Muscle layer of duodenum (tissue), 2 donors: Measurements from ENCODE around the gene BMAL2.

Experiments used
- H3K27ac ChIP-seq: one replicate; pipeline ENCODE4 v1.7.0; 2013; ENCODE audit warnings: mild to moderate bottlenecking, low read length
- H3K27me3 ChIP-seq: one replicate; pipeline ENCODE4 v1.7.0; 2013; ENCODE audit warnings: low read depth, mild to moderate bottlenecking, control low read depth, low read length
- H3K36me3 ChIP-seq, 2 donors: one replicate each; pipeline ENCODE4 v1.7.0; 2013; ENCODE audit warnings: low read length in 2 of 2, control low read depth in 1 of 2, mild to moderate bottlenecking in 1 of 2; ENCODE audit not compliant: insufficient read depth in 2 of 2, control insufficient read depth in 1 of 2
- H3K4me1 ChIP-seq, 2 donors: one replicate each; pipeline ENCODE4 v1.7.0; 2013; ENCODE audit warnings: low read length in 2 of 2, mild to moderate bottlenecking in 2 of 2, control low read depth in 1 of 2, moderate library complexity in 1 of 2; ENCODE audit not compliant: insufficient read depth in 2 of 2, control insufficient read depth in 1 of 2
- H3K4me3 ChIP-seq, 2 donors: one replicate each; pipeline ENCODE4 v1.7.0; 2013; ENCODE audit warnings: low read length in 2 of 2, low read depth in 1 of 2, mild to moderate bottlenecking in 1 of 2
- H3K9me3 ChIP-seq, 2 donors: one replicate each; pipeline ENCODE4 v1.7.0; 2013; ENCODE audit warnings: low read length in 2 of 2, control low read depth in 1 of 2, mild to moderate bottlenecking in 1 of 2; ENCODE audit not compliant: control insufficient read depth in 1 of 2
- donor health status: healthy.

The BMAL2 gene

GRCh38 chr12:27361372-27361771, 28.7 kb downstream of the BMAL2 start:
- H3K4me1 ChIP-seq: no peaks in the 10 kb centered on the region
- no peak overlapping the region for H3K4me3 ChIP-seq
- H3K27ac ChIP-seq: no peak overlapping the region
- no peaks in the 10 kb centered on the region for H3K9me3 ChIP-seq
- H3K27me3 ChIP-seq: no peaks in the 10 kb centered on the region
- no peaks in the 10 kb centered on the region for H3K36me3 ChIP-seq

GRCh38 chr12:27366621-27367020, 34.0 kb downstream of the BMAL2 start:
- no peaks in the 10 kb centered on the region for H3K9me3 ChIP-seq
- no peaks in the 10 kb centered on the region for H3K36me3 ChIP-seq
- H3K27ac ChIP-seq: no peak overlapping the region
- no peaks in the 10 kb centered on the region for H3K4me1 ChIP-seq
- no peak overlapping the region for H3K4me3 ChIP-seq
- H3K27me3 ChIP-seq: no peaks in the 10 kb centered on the region

DNA sequence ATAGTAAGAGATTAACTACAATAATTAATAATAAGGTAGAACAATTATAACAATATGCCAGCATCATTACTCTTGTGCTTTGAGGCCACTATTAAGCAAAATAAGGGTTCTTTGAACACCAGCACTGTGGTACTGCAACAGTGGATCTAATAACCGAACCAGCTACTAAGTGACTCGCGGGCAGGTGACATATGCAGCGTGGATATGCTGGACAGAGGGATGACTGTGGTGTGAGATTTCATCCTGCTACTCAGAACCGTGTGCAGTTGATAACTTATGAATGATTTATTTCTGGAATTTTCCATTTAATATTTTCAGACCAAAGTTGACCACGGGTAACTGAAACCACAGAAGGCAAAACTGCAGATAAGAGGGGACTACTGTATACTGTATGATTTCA, 34.4 kb downstream of the BMAL2 start:
- Histone ChIP-seq H3K36me3 (no peaks in the 10 kb centered on the region), H3K27ac (no peak overlapping the region), H3K9me3 (no peaks in the 10 kb centered on the region), H3K4me1 (no peaks in the 10 kb centered on the region), H3K27me3 (no peaks in the 10 kb centered on the region), H3K4me3 (no peak overlapping the region)

- H3K9me3 ChIP-seq: no peaks in the 10 kb centered on the region
- no peaks in the 10 kb centered on the region for H3K27me3 ChIP-seq
- H3K36me3 ChIP-seq: no peaks in the 10 kb centered on the region
- no peaks in the 10 kb centered on the region for H3K4me1 ChIP-seq
- no peak overlapping the region for H3K4me3 ChIP-seq
- no peak overlapping the region for H3K27ac ChIP-seq
Observed at GRCh38 chr12:27382171-27382795, 49.6 kb downstream of the BMAL2 start.
